ENCODE measurements around the gene SAMD11.

The SAMD11 gene

DNA sequence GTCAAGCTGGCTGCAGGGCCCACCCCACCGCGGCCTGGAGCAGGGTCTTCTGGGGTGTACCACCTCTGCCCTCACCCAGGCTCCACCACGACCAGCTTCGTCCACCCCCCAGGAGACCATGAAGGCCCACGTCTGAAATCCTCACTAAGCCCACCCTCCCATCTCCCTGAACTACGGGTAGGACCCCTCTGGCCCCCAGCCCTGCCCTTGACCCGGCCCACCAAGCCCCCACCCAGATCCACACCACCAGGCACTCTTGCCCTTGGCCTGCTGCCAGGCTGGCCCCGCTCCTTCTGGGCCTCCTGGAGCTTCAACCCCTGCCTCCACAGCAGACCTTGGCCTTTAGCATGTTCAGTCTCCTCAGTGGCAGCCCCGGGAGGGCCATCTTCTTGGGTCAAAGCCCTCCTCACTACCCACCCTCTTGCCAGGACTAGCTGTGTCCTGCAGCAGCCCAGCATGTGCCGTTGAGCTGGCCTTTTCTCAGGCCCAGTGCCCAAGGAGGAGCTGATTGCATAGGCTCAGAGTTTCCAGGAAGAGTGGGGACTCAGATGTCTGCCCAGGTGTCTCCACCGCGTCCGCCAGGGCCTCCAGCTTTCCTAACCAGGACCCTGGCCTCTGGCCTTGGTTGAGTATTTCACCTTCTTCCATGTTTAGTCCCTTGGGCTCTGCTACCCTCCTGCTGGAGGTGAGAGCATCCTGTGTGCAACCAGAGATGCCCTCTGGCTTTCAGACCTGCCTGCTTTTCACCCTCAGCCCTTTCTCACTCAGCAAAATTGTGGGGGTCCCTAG is 17.7 kb upstream of the SAMD11 start:
- DNase-seq (ENCODE audit: low spot score): no peak

GRCh38 chr1:906600-907420 is 16.9 kb upstream of the SAMD11 start:
- no peak for DNase-seq (ENCODE audit: low spot score)

DNA sequence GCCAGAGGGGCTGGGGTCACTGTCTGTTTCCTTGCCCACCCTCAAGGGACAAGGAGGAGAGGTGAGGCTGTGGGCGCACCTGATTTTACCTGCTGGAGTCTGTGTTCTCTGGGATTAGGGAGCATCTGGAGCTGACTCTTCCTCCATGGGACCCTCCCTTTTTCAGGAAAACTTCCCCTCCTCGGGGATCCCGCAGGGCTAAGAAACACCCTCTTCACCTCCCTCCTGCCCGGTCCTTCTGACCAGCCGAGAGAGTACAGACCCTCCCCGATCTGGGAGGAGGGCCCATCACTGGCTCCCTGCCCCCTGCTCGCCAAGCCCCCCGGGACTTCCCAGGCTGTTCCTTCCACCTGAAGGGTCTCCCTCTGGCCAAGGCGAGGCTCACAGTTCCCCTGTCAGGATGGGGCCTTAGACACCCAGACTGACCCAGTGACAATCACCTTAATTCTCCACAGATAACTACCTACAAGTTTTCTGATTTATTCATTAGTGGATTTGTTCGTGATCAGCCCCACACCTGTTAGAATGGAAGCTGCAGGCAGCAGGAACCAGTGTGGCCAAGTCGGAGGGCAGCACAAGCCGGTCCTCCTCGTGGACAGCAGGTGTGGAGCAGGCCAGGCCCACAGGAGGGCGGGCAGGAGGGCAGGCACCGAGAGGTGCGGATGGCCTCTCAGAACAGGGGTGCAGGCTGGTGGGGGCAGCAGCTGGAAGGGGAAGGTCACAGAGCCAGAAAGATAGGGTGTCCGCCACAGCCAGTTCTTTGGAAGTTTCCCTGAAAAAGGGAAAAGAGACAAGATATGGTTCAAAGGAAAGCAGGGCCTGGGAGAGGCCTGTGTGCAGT is 15.9 kb upstream of the SAMD11 start:
- no peak for DNase-seq (ENCODE audit: low spot score)

GRCh38 chr1:908661-909060 is 15.1 kb upstream of the SAMD11 start:
- no peak for DNase-seq (ENCODE audit: low spot score)

DNA sequence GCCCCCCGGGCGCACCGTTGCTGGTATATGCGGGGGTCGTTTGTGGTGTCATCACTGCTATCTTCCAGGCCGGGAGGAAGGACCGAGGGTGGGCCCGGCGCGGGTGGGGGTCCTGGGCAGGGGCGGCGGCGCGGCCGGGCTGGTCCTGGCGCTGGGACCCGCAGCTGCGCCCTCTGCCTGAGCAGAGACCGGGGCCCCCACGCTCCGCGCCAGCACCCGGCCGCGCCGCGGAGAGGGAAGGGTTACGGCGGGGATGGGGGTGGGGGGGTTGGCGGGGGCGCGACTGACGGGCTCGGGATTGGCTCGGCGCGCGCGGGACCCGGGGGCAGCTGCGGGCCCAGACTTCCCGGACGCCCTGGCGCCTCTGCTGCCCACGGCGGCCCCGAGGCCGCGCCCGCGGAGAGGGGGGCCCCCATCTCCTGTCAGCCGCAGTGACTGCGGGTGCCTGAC is 13.8 kb upstream of the SAMD11 start:
- DNase-seq (ENCODE audit: low spot score): no peak

DNA sequence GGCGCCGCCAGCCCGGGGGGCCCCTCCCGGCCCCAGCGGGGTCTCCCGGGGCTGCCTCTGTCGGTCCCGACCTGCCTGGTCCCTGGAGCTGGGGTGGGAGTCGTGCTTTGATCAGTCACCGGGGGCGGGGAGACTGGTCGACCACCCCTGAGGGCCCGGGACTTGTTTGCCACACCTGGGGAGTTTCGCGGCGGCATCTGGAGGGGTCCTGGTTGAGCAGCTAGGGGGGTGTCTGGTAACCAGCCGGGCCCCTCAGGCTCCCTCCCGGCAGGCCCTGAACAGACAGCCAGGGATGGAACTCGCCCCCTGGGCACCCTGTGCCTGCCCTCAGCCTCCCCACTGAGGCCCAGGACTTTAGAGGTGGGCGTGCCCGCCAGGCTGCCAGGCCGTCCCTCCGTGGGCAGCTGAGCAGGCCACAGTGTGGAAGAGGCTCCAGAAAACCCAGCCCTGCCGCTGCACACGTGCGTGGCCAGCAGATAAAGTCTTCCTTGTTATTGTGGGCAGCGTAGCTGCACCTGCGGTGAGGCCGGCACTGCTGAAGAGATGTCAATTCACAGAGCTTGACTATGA is 13.3 kb upstream of the SAMD11 start:
- no peak for DNase-seq (ENCODE audit: low spot score)

GRCh38 chr1:910881-911721 is 12.6 kb upstream of the SAMD11 start:
- no peak for DNase-seq (ENCODE audit: low spot score)

DNA sequence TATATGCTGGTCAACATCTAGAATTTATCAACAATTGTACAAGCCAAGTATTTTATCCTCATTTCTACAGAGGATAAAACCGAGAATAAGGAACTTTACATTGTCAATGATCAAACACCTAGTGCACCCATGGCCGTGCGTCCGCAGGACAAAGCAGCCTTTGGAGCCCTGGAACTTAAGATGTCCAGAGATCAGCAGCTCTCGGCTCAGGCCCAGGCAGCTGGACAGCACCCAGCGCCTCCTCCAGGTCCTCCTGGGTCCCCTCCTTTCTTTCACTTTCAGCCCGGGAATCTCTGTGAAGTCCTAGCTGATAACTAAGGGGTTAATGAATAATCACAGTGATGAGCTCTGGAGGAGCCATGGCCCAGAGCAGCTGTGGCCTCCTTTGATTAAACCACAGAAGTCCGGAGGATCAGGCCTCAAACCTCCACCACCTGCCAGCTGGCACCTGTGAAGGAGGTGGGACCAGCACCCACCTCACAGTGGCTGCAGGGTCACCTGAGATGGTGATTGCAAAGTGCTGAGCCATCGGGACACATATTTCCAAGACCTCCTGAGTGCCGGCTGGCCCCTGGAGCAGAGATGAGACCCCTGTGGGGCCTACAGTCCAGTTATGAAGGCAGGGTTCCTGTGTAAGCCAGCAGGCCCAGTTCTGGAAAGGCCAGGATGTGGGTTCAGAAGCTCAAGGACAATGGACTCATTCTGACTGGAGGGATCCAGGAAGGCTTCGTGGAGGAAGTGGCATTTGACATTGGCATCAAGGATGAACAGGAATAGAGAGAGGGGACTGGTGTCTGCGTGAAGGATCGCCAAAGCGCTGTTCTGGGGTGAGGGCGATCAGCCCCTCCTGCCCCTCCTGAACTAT is 11.6 kb upstream of the SAMD11 start:
- DNase-seq (ENCODE audit: low spot score): no peak

GRCh38 chr1:912740-913301 is 10.9 kb upstream of the SAMD11 start:
- DNase-seq (ENCODE audit: low spot score): no peak

- no peak for DNase-seq (ENCODE audit: low spot score)
These were observed 10.1 kb upstream of the SAMD11 start for GRCh38 chr1:913491-914130.

GRCh38 chr1:914131-914890 is 9.4 kb upstream of the SAMD11 start:
- DNase-seq (ENCODE audit: low spot score): no peak

DNA sequence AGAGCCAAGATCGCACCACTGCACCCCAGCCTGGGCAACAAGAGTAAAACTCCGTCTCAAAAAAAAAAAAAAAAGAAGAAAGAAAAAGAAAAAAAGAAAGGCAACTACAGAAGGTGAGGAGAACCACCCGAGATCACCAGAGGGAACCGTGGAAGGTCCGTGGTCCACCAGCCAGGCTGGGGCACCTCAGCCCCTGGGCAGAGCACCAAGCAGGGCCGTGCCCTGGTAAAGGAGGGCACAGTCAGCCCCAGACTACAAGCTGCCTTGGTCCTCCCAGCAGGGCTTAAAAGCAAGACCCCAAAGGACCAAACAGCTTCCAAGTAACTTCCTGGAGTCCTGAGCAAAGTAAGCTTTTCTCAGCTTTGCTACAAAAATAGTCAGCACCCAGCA is 8.8 kb upstream of the SAMD11 start:
- DNase-seq (ENCODE audit: low spot score): no peak

- DNase-seq (ENCODE audit: low spot score): no peak
These were observed 8.2 kb upstream of the SAMD11 start for GRCh38 chr1:915295-916172.

DNA sequence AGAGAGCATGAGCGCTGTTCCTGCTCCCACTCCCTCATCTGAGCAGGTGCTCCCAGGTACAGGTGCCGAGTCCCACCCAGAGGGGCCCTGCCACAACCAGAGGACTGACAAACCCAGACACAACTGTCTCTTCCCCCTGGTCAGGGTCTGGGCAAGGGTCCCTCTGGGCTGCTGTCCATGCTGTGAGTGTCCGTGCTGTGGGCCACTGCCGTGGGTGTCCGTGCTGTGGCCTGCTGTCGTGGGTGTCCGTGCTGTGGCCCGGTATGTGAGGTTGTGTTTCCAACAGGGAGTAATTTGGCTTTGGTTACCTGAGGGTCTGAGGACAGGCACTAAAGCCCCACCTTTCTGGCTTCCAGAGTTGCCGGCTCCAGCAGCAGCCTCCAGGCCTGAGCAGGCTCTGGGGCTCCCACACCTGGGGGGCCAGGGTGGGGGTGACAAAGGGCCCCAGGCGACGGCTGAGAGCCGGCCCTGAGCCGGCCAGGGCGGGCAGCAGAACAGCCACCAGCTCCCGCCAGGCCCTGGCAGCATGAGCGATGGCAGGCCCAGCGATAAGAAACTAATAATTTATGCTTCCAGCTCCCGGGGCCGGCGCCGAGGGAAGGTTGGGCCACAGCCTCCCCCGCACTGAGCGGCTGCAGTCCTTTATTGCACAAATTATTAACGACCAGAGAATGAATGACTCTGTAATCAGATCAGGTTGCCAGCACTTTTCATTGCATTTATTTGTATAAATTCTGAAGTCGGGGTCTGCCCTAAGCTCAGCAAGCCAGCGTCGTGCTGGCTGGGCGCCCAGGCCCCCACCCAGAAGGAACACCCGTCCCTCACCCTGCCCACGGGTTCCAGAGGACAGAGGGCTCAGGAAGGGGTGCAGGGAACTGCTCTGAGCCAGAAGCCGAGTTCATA is 7.3 kb upstream of the SAMD11 start:
- DNase-seq (ENCODE audit: low spot score): no peak

DNA sequence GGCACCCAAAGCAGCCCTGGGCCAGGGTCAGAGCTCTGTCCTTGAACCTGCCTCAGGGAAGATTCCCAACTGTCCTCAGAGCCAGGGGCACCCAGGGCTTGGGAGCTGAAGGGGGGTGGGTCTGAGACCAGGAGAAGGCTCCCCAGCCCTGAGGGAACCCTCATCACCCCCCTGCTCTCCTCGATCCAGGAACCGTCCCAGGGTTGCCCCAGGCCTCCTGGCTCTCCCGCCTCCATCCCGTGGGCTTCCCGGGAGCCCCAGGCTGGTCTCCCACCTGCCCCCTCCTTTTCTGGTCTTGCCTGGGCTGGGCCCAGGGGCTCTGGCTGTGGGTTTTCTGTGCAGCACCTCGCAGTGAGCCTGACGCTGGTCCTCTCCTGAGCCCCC is 6.7 kb upstream of the SAMD11 start:
- no peak for DNase-seq (ENCODE audit: low spot score)

DNA sequence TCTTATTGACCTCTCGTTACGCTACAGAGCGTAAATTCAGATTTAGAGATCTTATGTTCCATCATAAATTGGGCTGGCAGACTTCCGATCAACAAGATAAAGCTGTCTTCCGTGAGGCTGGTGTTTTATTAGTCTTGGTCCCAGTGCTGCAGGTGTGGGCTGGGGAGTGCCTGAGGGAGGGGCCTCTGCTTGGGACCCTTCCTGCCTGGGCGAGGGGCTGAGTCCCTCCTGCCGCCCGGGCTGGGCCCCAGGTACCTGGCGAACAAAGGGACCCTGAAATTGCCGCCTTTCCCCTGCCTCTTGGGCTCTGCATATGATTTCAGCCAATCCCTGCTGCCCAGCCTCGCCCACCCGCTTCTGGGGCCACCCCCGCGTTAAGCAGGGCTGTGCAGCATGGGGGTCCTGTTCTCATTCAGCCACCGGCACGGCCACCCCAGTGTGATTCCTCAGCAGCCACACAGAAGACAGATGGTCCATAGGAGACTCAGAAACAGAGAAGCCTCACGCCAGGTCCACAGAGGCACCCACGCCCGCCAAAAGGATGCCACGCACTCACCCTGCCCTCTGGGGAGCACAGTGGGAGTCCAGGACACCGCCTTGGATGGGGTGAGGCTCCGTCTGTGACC is 6.1 kb upstream of the SAMD11 start:
- DNase-seq (ENCODE audit: low spot score): no peak
